Erythroblast (primary cell): ENCODE data around the gene SPATS2.
"Not testable (repeated sequence)": the region's sequence is repeated elsewhere in the genome, so short reads cannot be mapped to it uniquely, and the experiment has no call there.

Experiments
- GATA1 ChIP-seq: IDR thresholded peaks from 2 replicates; pipeline ENCODE4 v1.6.1; 2011; ENCODE audit warnings: low read depth, mild to moderate bottlenecking, control low read depth, low read length, moderate library complexity
- POLR2A ChIP-seq: IDR thresholded peaks from 2 replicates; pipeline ENCODE4 v1.6.1; 2011; ENCODE audit warnings: mild to moderate bottlenecking, low read length

DNA sequence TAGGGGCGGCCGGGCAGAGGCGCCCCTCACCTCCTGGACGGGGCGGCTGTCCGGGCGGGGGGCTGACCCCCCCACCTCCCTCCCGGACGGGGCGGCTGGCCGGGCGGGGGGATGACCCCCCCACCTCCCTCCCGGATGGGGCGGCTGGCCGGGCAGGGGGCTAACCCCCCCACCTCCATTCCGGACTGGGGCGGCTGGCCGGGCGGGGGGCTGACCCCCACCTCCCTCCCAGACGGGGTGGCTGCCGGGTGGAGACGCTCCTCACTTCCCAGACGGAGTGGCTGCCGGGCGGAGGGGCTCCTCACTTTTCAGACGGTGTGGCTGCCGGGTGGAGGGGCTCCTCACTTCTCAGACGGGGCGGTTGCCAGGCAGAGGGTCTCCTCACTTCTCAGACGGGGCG, 69.5 kb downstream of the SPATS2 start:
- TF ChIP-seq POLR2A, GATA1: not testable (repeated sequence)
